Measurements from ENCODE around the gene PKMYT1.

DNA sequence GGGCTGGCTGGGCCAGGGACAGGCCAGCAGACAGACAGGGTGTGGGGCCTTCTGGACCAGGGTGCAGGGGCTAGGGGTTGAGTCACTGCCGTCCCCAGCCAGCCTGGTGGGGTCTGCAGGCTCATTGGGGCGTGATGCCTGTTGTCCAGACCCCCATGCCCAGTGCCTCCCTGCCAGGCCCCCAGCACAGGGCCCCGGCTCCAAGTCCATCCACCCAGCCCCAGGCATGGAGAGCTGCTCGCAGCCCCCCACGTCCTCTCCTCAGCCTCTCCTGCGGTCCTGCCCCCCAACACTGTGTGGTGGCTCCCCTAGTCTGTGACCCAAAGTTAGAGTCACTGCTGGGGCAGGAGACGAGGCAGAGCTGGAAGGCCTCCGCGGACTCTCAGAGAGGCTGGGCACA is 7.0 kb upstream of the PKMYT1 start:
- TF ChIP-seq, protein P1, sequence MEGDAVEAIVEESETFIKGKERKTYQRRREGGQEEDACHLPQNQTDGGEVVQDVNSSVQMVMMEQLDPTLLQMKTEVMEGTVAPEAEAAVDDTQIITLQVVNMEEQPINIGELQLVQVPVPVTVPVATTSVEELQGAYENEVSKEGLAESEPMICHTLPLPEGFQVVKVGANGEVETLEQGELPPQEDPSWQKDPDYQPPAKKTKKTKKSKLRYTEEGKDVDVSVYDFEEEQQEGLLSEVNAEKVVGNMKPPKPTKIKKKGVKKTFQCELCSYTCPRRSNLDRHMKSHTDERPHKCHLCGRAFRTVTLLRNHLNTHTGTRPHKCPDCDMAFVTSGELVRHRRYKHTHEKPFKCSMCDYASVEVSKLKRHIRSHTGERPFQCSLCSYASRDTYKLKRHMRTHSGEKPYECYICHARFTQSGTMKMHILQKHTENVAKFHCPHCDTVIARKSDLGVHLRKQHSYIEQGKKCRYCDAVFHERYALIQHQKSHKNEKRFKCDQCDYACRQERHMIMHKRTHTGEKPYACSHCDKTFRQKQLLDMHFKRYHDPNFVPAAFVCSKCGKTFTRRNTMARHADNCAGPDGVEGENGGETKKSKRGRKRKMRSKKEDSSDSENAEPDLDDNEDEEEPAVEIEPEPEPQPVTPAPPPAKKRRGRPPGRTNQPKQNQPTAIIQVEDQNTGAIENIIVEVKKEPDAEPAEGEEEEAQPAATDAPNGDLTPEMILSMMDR (conservative IDR thresholded peaks at IDR 0.05; ENCODE audit: low read depth in 2 of 2): no peak
- TF ChIP-seq, protein P2, sequence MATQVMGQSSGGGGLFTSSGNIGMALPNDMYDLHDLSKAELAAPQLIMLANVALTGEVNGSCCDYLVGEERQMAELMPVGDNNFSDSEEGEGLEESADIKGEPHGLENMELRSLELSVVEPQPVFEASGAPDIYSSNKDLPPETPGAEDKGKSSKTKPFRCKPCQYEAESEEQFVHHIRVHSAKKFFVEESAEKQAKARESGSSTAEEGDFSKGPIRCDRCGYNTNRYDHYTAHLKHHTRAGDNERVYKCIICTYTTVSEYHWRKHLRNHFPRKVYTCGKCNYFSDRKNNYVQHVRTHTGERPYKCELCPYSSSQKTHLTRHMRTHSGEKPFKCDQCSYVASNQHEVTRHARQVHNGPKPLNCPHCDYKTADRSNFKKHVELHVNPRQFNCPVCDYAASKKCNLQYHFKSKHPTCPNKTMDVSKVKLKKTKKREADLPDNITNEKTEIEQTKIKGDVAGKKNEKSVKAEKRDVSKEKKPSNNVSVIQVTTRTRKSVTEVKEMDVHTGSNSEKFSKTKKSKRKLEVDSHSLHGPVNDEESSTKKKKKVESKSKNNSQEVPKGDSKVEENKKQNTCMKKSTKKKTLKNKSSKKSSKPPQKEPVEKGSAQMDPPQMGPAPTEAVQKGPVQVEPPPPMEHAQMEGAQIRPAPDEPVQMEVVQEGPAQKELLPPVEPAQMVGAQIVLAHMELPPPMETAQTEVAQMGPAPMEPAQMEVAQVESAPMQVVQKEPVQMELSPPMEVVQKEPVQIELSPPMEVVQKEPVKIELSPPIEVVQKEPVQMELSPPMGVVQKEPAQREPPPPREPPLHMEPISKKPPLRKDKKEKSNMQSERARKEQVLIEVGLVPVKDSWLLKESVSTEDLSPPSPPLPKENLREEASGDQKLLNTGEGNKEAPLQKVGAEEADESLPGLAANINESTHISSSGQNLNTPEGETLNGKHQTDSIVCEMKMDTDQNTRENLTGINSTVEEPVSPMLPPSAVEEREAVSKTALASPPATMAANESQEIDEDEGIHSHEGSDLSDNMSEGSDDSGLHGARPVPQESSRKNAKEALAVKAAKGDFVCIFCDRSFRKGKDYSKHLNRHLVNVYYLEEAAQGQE (IDR thresholded peaks at IDR 0.05; ENCODE audit: unreplicated experiment): no peak
- no peak for TF ChIP-seq EZH2 (IDR thresholded peaks at IDR 0.05; ENCODE audit: low read depth, unreplicated experiment)
- no peak for TF ChIP-seq POLR2AphosphoS5 (IDR thresholded peaks at IDR 0.05; ENCODE audit: low read depth)
- no peak for TF ChIP-seq JUNB (IDR thresholded peaks at IDR 0.05; ENCODE audit: unreplicated experiment)
- TF ChIP-seq EZH2phosphoT487 (IDR thresholded peaks at IDR 0.05; ENCODE audit: unreplicated experiment): no peak

Data from GM23338 (cell line).